Gastrocnemius medialis (tissue), 4 donors: ENCODE measurements around the gene DLGAP5.

Source experiments
- POLR2A ChIP-seq, 2 donors: fragments of 450-650 bp; IDR thresholded peaks; one replicate each; pipeline ENCODE4 v1.6.1; 2017; ENCODE audit warnings: antibody characterized with exemption in 2 of 2, mild to moderate bottlenecking in 2 of 2, moderate library complexity in 2 of 2
- TF ChIP-seq, protein P1 (sequence below), 5 experiments: fragments of 450-650 bp in 3 of 5; fragments of 200-600 bp in 2 of 5; sonication (generic) in 2 of 5; IDR thresholded peaks in 4 of 5; conservative IDR thresholded peaks in 1 of 5; 1 replicate in 4 of 5; 2 replicates in 1 of 5; pipeline ENCODE4 v1.5.1; 2016 to 2019; ENCODE audit warnings: antibody characterized with exemption in 5 of 5, mild to moderate bottlenecking in 3 of 5, moderate library complexity in 3 of 5

DNA sequence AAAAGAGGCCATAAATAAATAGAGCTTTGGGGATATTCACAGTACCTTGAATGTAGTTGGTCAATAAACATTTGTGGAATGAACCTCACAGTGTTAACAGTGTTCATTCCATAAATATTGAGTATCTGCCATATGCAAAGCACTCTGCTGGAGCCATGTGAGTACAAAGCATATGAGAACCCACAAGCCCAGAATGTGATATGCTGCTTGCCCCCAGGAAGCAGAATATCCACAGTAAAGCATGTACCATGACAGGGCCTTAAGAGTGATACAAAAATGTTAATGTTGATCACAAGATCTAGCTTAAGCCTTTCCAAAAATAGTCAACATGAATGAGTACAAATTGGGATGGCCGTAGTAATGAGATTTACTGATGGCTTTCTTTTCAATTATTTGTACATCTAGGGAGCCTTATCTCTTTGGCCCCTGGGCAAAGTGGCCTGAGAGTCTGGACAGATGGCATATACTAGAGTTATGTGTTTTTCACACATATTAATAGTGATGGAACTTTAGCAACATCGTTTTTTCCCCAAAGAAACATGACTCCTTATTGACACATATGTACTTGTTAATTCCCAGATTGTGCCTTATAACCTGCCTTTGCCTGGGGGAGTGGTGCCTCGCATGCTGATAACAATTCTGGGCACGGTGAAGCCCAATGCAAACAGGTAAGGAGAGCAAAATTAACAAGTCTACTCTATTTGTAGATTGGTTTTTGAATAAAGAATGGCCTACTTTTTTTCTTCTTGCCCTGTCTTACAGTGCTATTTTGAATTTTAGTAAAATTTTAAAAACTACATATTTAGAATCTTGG is 51.5 kb downstream of the DLGAP5 start:
- TF ChIP-seq, protein P1, sequence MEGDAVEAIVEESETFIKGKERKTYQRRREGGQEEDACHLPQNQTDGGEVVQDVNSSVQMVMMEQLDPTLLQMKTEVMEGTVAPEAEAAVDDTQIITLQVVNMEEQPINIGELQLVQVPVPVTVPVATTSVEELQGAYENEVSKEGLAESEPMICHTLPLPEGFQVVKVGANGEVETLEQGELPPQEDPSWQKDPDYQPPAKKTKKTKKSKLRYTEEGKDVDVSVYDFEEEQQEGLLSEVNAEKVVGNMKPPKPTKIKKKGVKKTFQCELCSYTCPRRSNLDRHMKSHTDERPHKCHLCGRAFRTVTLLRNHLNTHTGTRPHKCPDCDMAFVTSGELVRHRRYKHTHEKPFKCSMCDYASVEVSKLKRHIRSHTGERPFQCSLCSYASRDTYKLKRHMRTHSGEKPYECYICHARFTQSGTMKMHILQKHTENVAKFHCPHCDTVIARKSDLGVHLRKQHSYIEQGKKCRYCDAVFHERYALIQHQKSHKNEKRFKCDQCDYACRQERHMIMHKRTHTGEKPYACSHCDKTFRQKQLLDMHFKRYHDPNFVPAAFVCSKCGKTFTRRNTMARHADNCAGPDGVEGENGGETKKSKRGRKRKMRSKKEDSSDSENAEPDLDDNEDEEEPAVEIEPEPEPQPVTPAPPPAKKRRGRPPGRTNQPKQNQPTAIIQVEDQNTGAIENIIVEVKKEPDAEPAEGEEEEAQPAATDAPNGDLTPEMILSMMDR (IDR thresholded peaks at IDR 0.05 in 4 of 5, conservative IDR thresholded peaks at IDR 0.05 in 1 of 5): no peak
- TF ChIP-seq POLR2A (IDR thresholded peaks at IDR 0.05): no peak
